GM12878 (cell line): ENCODE data around the gene ABL1. TPM values are rescaled to one million over a fixed set of nuclear protein-coding genes. Genes with fewer than 3 reads are reported as not detected.

Experiments used
- ATAC-seq: fragments of 200-7000 bp; cut with Tn5 transposase; 3 replicates; pipeline ENCODE4 v1.9.1; 2020; ENCODE audit warnings: mild to moderate bottlenecking, moderate library complexity
- BruUV-seq: library from RNA; stranded (reverse); fragments of 400-500 nt; replicated peaks from 2 replicates; lab custom pipeline; 2021; lab: Mats Ljungman, UMichigan
- CTCF ChIA-PET: fragments of 300-600 bp; sonication (Branson Sonifier 250); formaldehyde crosslinking; extraction: SDS; loops from one replicate; lab custom pipeline; 2021; ENCODE audit warnings: inconsistent platforms; lab: Yijun Ruan, JAX
- POLR2A ChIA-PET: fragments of 350-600 bp; formaldehyde crosslinking; extraction: SDS; loops from one replicate; lab custom pipeline; 2021; ENCODE audit warnings: inconsistent platforms; lab: Charles Lee
- RAD21 ChIA-PET: fragments of 300-600 bp; sonication (Branson Sonifier 250); formaldehyde crosslinking; loops from one replicate; lab custom pipeline; 2023; ENCODE audit warnings: antibody characterized with exemption; ENCODE audit not compliant: unreplicated experiment; lab: Charles Lee
- SMC1A ChIA-PET: fragments of 300-600 bp; sonication (Branson Sonifier 250); formaldehyde crosslinking; loops from one replicate; lab custom pipeline; 2023; ENCODE audit not compliant: unreplicated experiment, uncharacterized antibody; lab: Charles Lee
- DNase-seq: peaks from one replicate; pipeline ENCODE4 v3.0.0-alpha.2; 2011; ENCODE audit warnings: low read depth, low spot score
- FAIRE-seq: peaks from 3 replicates; lab custom pipeline; 2011; peaks lifted over from hg19 to GRCh38; lab: Jason Lieb, UNC
- H2AFZ ChIP-seq: 2 replicates; pipeline ENCODE4 v1.6.0; 2011; ENCODE audit warnings: low read depth, low read length, control low read depth; ENCODE audit not compliant: control insufficient read depth
- H3K27ac ChIP-seq: 2 replicates; pipeline ENCODE4 v1.5.1; 2011; ENCODE audit warnings: control low read depth; ENCODE audit not compliant: control insufficient read depth, insufficient read depth
- H3K27me3 ChIP-seq, 2 experiments: replicated peaks in 1 of 2; 2 replicates each; pipeline versions ENCODE4 v1.6.0 to v1.6.1; 2011; ENCODE audit warnings: low read length in 1 of 2; ENCODE audit not compliant: control insufficient read depth in 2 of 2, insufficient read depth in 2 of 2
- H3K36me3 ChIP-seq, 2 experiments: 2 replicates each; pipeline ENCODE4 v1.5.1; 2011; ENCODE audit warnings: low read length in 1 of 2; ENCODE audit not compliant: control insufficient read depth in 2 of 2, insufficient read depth in 2 of 2
- H3K4me1 ChIP-seq: 2 replicates; pipeline ENCODE4 v1.6.1; 2011; ENCODE audit warnings: mild to moderate bottlenecking, low read length, moderate library complexity, mixed read lengths; ENCODE audit not compliant: control insufficient read depth, insufficient read depth
- H3K4me2 ChIP-seq: 2 replicates; pipeline ENCODE4 v1.6.0; 2011; ENCODE audit warnings: control low read depth; ENCODE audit not compliant: control insufficient read depth, insufficient read depth
- H3K4me3 ChIP-seq: fragments of 200-600 bp; sonication (generic); 2 replicates; pipeline ENCODE4 v1.5.1; 2016
- H3K79me2 ChIP-seq: 2 replicates; pipeline ENCODE4 v1.6.0; 2011; ENCODE audit warnings: low read length; ENCODE audit not compliant: control insufficient read depth, insufficient read depth
- H3K9ac ChIP-seq: 2 replicates; pipeline ENCODE4 v1.8.0; 2011; ENCODE audit warnings: low read length, control low read depth, mixed read lengths; ENCODE audit not compliant: control insufficient read depth, insufficient read depth
- H3K9me3 ChIP-seq: replicated peaks from 3 replicates; pipeline ENCODE4 v1.5.1; 2011; ENCODE audit warnings: mild to moderate bottlenecking, low read length; ENCODE audit not compliant: control insufficient read depth, insufficient read depth
- H4K20me1 ChIP-seq: 2 replicates; pipeline ENCODE4 v1.6.0; 2011; ENCODE audit not compliant: control insufficient read depth, insufficient read depth
- ATF7 ChIP-seq: fragments of 450-650 bp; IDR thresholded peaks from 2 replicates; pipeline ENCODE4 v1.6.1; 2016; ENCODE audit warnings: low read depth, mild to moderate bottlenecking
- CBFB ChIP-seq: IDR thresholded peaks from 2 replicates; pipeline ENCODE4 v1.6.1; 2016; ENCODE audit warnings: antibody characterized with exemption, low read depth
- CHD1 ChIP-seq: IDR thresholded peaks from 2 replicates; pipeline ENCODE4 v1.6.1; 2012; ENCODE audit warnings: low read depth, low read length, improper control_type of control experiment
- CREB1 ChIP-seq: IDR thresholded peaks from 2 replicates; pipeline ENCODE4 v1.6.1; 2012; ENCODE audit warnings: low read depth, mild to moderate bottlenecking, inconsistent platforms
- CREM ChIP-seq: IDR thresholded peaks from 2 replicates; pipeline ENCODE4 v1.6.1; 2014; ENCODE audit warnings: antibody characterized with exemption, low read depth
- E4F1 ChIP-seq: fragments of 450-650 bp; IDR thresholded peaks from 2 replicates; pipeline ENCODE4 v1.6.1; 2018; ENCODE audit warnings: borderline replicate concordance, mild to moderate bottlenecking; ENCODE audit not compliant: partially characterized antibody
- EGR1 ChIP-seq, 2 experiments: IDR thresholded peaks; 1 replicate in 1 of 2; 2 replicates in 1 of 2; pipeline ENCODE4 v1.6.1; 2011 to 2012; ENCODE audit warnings: low read depth in 2 of 2, low read length in 2 of 2, borderline replicate concordance in 1 of 2, mild to moderate bottlenecking in 1 of 2, moderate library complexity in 1 of 2
- HCFC1 ChIP-seq: fragments of 150-350 bp; IDR thresholded peaks from 2 replicates; pipeline ENCODE4 v1.6.1; 2014; ENCODE audit warnings: low read length
- NFIC ChIP-seq: IDR thresholded peaks from 2 replicates; pipeline ENCODE4 v1.6.1; 2012; ENCODE audit warnings: low read depth, mild to moderate bottlenecking, inconsistent platforms, low read length, moderate library complexity
- NKRF ChIP-seq: fragments of 450-650 bp; conservative IDR thresholded peaks from 2 replicates; pipeline ENCODE4 v1.6.1; 2017; ENCODE audit warnings: mild to moderate bottlenecking, moderate library complexity
- POLR2AphosphoS2 ChIP-seq: IDR thresholded peaks from 2 replicates; pipeline ENCODE4 v1.6.1; 2011; ENCODE audit warnings: low read depth, mild to moderate bottlenecking, low read length, improper control_type of control experiment, moderate library complexity
- RAD21 ChIP-seq: IDR thresholded peaks from 2 replicates; pipeline ENCODE4 v1.6.1; 2011; ENCODE audit warnings: mild to moderate bottlenecking, low read depth, low read length, moderate library complexity; ENCODE audit not compliant: insufficient read depth
- SIN3A ChIP-seq: IDR thresholded peaks from 2 replicates; pipeline ENCODE4 v1.6.1; 2012; ENCODE audit warnings: low read depth, low read length, improper control_type of control experiment
- SMARCA5 ChIP-seq: fragments of 450-650 bp; IDR thresholded peaks from 2 replicates; pipeline ENCODE4 v1.6.1; 2017; ENCODE audit warnings: mild to moderate bottlenecking
- SREBF1 ChIP-seq: IDR thresholded peaks from 2 replicates; pipeline ENCODE4 v1.6.1; 2012; ENCODE audit warnings: mild to moderate bottlenecking, low read length
- WRNIP1 ChIP-seq: IDR thresholded peaks from 2 replicates; pipeline ENCODE4 v1.6.1; 2011; ENCODE audit warnings: low read depth, low read length, improper control_type of control experiment, borderline replicate concordance
- ZNF217 ChIP-seq: fragments of 450-650 bp; IDR thresholded peaks from 2 replicates; pipeline ENCODE4 v1.6.1; 2017; ENCODE audit warnings: antibody characterized with exemption, mild to moderate bottlenecking
- WGBS: methylation state at CpG from one replicate; pipeline ENCODE4 v1.1.6; 2016; ENCODE audit warnings: low lambda C conversion rate; ENCODE audit not compliant: insufficient replicate concordance, insufficient coverage; ENCODE audit errors: missing lambda C conversion rate; 5-methylcytosine and 5-hydroxymethylcytosine counted together
- in situ Hi-C: fragments of 300-500 bp; cut with MboI; formaldehyde crosslinking; loops from 9 replicates; pipeline ENCODE4 v1.14.3; 2018; ENCODE audit warnings: mixed read lengths
- intact Hi-C: fragments of 100-400 bp; cut with micrococcal nuclease; formaldehyde crosslinking; loops from one replicate; pipeline ENCODE4 v1.14.2; 2022; ENCODE audit not compliant: unreplicated experiment
- polyA plus RNA-seq, 11 experiments: library from polyadenylated mRNA; depleted of rRNA in 4 of 11; unstranded in 6 of 11; stranded (reverse) in 5 of 11; fragments of >200 nt; fragmentation: Nextera tagmentation in 4 of 11; fragmentation: Illumina TruSeq in 1 of 11; extraction: Ambion mirVana in 4 of 11; extraction: Trizol in 1 of 11; gene quantifications; 1 replicate in 1 of 11; 2 replicates in 10 of 11; pipeline versions ENCODE4 v1.2.1 to v1.2.3, GENCODE V29; 2011 to 2016; ENCODE audit warnings: inconsistent platforms in 2 of 11, missing spikeins in 2 of 11, low read depth in 1 of 11
- total RNA-seq, 4 experiments: library from RNA; depleted of rRNA in 3 of 4; stranded (reverse); fragments of >200 nt in 3 of 4; fragmentation: Illumina TruSeq in 1 of 4; extraction: Trizol in 1 of 4; gene quantifications; 2 replicates each; pipeline versions ENCODE4 v1.2.1 to v1.2.3, GENCODE V29; 2013 to 2021
- TF ChIP-seq, protein P1 (sequence below): fragments of 450-650 bp; IDR thresholded peaks from 2 replicates; pipeline ENCODE4 v1.6.1; 2014; ENCODE audit warnings: mild to moderate bottlenecking

Gene ABL1
- total and polyA plus RNA-seq, 10 of the 15 experiments (the other 5 are each of a cell fraction or from before 2014, with no cell fraction given) = 0.79 to 51.5 (median 16.3) TPM

DNA sequence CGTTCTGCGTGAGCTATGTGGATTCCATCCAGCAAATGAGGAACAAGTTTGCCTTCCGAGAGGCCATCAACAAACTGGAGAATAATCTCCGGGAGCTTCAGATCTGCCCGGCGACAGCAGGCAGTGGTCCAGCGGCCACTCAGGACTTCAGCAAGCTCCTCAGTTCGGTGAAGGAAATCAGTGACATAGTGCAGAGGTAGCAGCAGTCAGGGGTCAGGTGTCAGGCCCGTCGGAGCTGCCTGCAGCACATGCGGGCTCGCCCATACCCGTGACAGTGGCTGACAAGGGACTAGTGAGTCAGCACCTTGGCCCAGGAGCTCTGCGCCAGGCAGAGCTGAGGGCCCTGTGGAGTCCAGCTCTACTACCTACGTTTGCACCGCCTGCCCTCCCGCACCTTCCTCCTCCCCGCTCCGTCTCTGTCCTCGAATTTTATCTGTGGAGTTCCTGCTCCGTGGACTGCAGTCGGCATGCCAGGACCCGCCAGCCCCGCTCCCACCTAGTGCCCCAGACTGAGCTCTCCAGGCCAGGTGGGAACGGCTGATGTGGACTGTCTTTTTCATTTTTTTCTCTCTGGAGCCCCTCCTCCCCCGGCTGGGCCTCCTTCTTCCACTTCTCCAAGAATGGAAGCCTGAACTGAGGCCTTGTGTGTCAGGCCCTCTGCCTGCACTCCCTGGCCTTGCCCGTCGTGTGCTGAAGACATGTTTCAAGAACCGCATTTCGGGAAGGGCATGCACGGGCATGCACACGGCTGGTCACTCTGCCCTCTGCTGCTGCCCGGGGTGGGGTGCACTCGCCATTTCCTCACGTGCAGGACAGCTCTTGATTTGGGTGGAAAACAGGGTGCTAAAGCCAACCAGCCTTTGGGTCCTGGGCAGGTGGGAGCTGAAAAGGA lies 50.7 kb downstream of the ABL1 start (continued):
- TF ChIP-seq, protein P1, sequence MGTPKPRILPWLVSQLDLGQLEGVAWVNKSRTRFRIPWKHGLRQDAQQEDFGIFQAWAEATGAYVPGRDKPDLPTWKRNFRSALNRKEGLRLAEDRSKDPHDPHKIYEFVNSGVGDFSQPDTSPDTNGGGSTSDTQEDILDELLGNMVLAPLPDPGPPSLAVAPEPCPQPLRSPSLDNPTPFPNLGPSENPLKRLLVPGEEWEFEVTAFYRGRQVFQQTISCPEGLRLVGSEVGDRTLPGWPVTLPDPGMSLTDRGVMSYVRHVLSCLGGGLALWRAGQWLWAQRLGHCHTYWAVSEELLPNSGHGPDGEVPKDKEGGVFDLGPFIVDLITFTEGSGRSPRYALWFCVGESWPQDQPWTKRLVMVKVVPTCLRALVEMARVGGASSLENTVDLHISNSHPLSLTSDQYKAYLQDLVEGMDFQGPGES = no peak
- no peak for TF ChIP-seq ZNF217
- TF ChIP-seq, all 136 proteins: peak for 0

GRCh38 chr9:130886981-130887380 lies 51.9 kb downstream of the ABL1 start:
- WGBS = 92% methylated on average over 23 of the region's 23 CpGs
- ATAC-seq (no peak), DNase-seq (no peak), FAIRE-seq (no peak)
- no peak overlapping the region for H3K27ac ChIP-seq
- BruUV-seq = no TSS peak
- no peaks in the 10 kb centered on the region for H3K79me2 ChIP-seq
- no peak overlapping the region for H3K4me2 ChIP-seq
- H2AFZ ChIP-seq = no peak overlapping the region
- peaks cover 9 to 27% of the 10 kb centered on the region in 2 experiments for H3K36me3 ChIP-seq
- intact Hi-C loops = no loop called here
- H3K4me3 ChIP-seq = no peak overlapping the region
- no peaks in the 10 kb centered on the region for H3K4me1 ChIP-seq
- no peaks in the 10 kb centered on the region for H3K27me3 ChIP-seq
- ChIA-PET CTCF (interaction anchor here (2.0 kb wide), 1 partner anchor 17 kb away, joined by 6 read pairs; no protein-coding TSS in a partner anchor), POLR2A (no interaction called here), RAD21 (interaction anchor here (0.6 kb wide), 1 partner anchor 569 kb away, joined by 3 read pairs; no protein-coding TSS in a partner anchor), SMC1A (no interaction called here)
- H4K20me1 ChIP-seq = no peaks in the 10 kb centered on the region
- in situ Hi-C loops = no loop called here
- no peaks in the 10 kb centered on the region for H3K9me3 ChIP-seq
- no peak overlapping the region for H3K9ac ChIP-seq
- no peak for TF ChIP-seq RAD21
- no peak for TF ChIP-seq WRNIP1
- TF ChIP-seq CBFB = no peak
- no peak for TF ChIP-seq NKRF
- TF ChIP-seq CREM = no peak
- TF ChIP-seq E4F1 = no peak
- TF ChIP-seq POLR2AphosphoS2 = no peak
- TF ChIP-seq CHD1 = no peak
- TF ChIP-seq SMARCA5 = no peak
- no peak for TF ChIP-seq CREB1
- no peak for TF ChIP-seq HCFC1
- no peak for TF ChIP-seq EGR1 (IDR thresholded peaks at IDR 0.05; ENCODE audit: borderline replicate concordance in 1 of 2, low read depth in 2 of 2, low read length in 2 of 2)
- no peak for TF ChIP-seq SREBF1
- no peak for TF ChIP-seq NFIC
- no peak for TF ChIP-seq SIN3A
- no peak for TF ChIP-seq ATF7
